ENCODE data around the gene SMTNL2. TPM values are rescaled to one million over a fixed set of nuclear protein-coding genes. Genes with fewer than 3 reads are reported as not detected.

SMTNL2 gene
- total RNA-seq, 1 experiment from 2014 or later: not detected

DNA sequence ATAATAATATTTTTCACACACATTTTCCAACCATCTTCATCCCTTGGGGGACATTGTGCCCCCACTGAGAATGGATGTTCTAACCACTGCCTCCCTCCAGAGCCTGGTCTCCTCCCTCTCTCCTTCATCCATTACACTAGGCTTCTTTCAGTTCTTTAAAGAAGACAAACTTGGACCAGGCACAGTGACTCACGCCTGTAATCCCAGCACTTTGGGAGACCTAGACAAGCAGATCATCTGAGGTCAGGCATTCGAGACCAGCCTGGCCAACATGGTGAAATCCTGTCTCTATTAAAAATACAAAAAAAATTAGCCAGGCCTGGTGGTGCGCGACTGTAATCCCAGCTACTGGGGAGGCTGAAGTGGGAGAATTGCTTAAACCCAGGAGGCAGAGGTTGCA, 50.6 kb downstream of the SMTNL2 start:
- Histone ChIP-seq H3K4me3 (ENCODE audit: low read length) (no peak overlapping the region), H3K9me2 (replicated peaks; ENCODE audit: low read length) (no peaks in the 10 kb centered on the region), H3K4me1 (ENCODE audit: insufficient read depth, low read length) (peaks cover 5% of the 10 kb centered on the region; the same call in 1 of the 2 replicates), H2AFZ (ENCODE audit: low read length) (no peak overlapping the region), H3K9ac (ENCODE audit: low read length) (no peak overlapping the region), H3K36me3 (ENCODE audit: low read depth, low read length) (no peaks in the 10 kb centered on the region), H3F3A (ENCODE audit: low read length, unreplicated experiment) (no peaks in the 10 kb centered on the region), H3K27ac (ENCODE audit: low read length) (no peak overlapping the region), H3K9me3 (ENCODE audit: low read length) (no peaks in the 10 kb centered on the region), H3K27me3 (ENCODE audit: low read length) (no peaks in the 10 kb centered on the region), H4K20me1 (ENCODE audit: low read length) (no peaks in the 10 kb centered on the region), H3K4me2 (ENCODE audit: low read length) (no peak overlapping the region), H3K79me2 (ENCODE audit: low read length) (no peaks in the 10 kb centered on the region)
- BruUV-seq (replicated peaks): no TSS peak
- ChIA-PET CTCF (no interaction called here), POLR2A (ENCODE audit: unreplicated experiment) (no interaction called here)
- ATAC-seq: no peak
- DNase-seq: no peak
- TF ChIP-seq EZH2phosphoT487 (IDR thresholded peaks at IDR 0.05; ENCODE audit: borderline replicate concordance, low read length) (no peak), EZH2 (IDR thresholded peaks at IDR 0.05; ENCODE audit: low read length, unreplicated experiment) (no peak), CTCF (conservative IDR thresholded peaks at IDR 0.05; ENCODE audit: low read depth, low read length) (no peak)
- intact Hi-C loops (cut with micrococcal nuclease): no loop called here

GRCh38 chr17:4635823-4636375, 51.6 kb downstream of the SMTNL2 start:
- CTCF ChIA-PET: no interaction called here
- BruUV-seq (replicated peaks): no TSS peak

More at GRCh38 chr17:4635823-4636375, 51.6 kb downstream of the SMTNL2 start:
- peaks cover under 1% of the 10 kb centered on the region for H3K27me3 ChIP-seq (ENCODE audit: low read length)
- peaks cover 5% of the 10 kb centered on the region; the same call in 1 of the 2 replicates for H3K4me1 ChIP-seq (ENCODE audit: insufficient read depth, low read length)
- H3K27ac ChIP-seq (ENCODE audit: low read length): no peak overlapping the region
- TF ChIP-seq EZH2 (IDR thresholded peaks at IDR 0.05; ENCODE audit: low read length, unreplicated experiment): no peak
- no peak for TF ChIP-seq CTCF (conservative IDR thresholded peaks at IDR 0.05; ENCODE audit: low read depth, low read length)
- TF ChIP-seq EZH2phosphoT487 (IDR thresholded peaks at IDR 0.05; ENCODE audit: borderline replicate concordance, low read length): no peak
- H3K9me2 ChIP-seq (replicated peaks; ENCODE audit: low read length): no peaks in the 10 kb centered on the region
- no peak overlapping the region for H3K4me2 ChIP-seq (ENCODE audit: low read length)
- no peaks in the 10 kb centered on the region for H4K20me1 ChIP-seq (ENCODE audit: low read length)
- no peaks in the 10 kb centered on the region for H3F3A ChIP-seq (ENCODE audit: low read length, unreplicated experiment)
- intact Hi-C loops (cut with micrococcal nuclease): no loop called here
- H3K9me3 ChIP-seq (ENCODE audit: low read length): no peaks in the 10 kb centered on the region
- no peak for ATAC-seq
- H3K36me3 ChIP-seq (ENCODE audit: low read depth, low read length): no peaks in the 10 kb centered on the region
- H3K79me2 ChIP-seq (ENCODE audit: low read length): no peaks in the 10 kb centered on the region
- no peak overlapping the region for H3K4me3 ChIP-seq (ENCODE audit: low read length)
- no peak overlapping the region for H2AFZ ChIP-seq (ENCODE audit: low read length)
- H3K9ac ChIP-seq (ENCODE audit: low read length): no peak overlapping the region
- POLR2A ChIA-PET (ENCODE audit: unreplicated experiment): no interaction called here
- no peak for DNase-seq

Measured in PC-3 (cell line).